ENCODE data around the gene NOPCHAP1.

The NOPCHAP1 gene

GRCh38 chr12:104971306-104971705 lies 14.8 kb upstream of the NOPCHAP1 start (continued):
- TF ChIP-seq ZNF70 (CRISPR knock-in tag; IDR thresholded peaks at IDR 0.05) (no peak), RARB (CRISPR knock-in tag; IDR thresholded peaks at IDR 0.05) (no peak), TCF4 (CRISPR knock-in tag; IDR thresholded peaks at IDR 0.05; ENCODE audit: borderline replicate concordance) (no peak), BACH2 (CRISPR knock-in tag; IDR thresholded peaks at IDR 0.05; ENCODE audit: borderline replicate concordance) (no peak)

GRCh38 chr12:104973250-104973649 lies 12.9 kb upstream of the NOPCHAP1 start:
- TF ChIP-seq OSR1 (CRISPR knock-in tag; IDR thresholded peaks at IDR 0.05): no peak
- no peak for TF ChIP-seq TSHZ2 (CRISPR knock-in tag; IDR thresholded peaks at IDR 0.05)
- TF ChIP-seq ZFP30 (CRISPR knock-in tag; IDR thresholded peaks at IDR 0.05): no peak
- TF ChIP-seq RARB (CRISPR knock-in tag; IDR thresholded peaks at IDR 0.05): no peak
- TF ChIP-seq ZFP3 (CRISPR knock-in tag; IDR thresholded peaks at IDR 0.05): no peak
- TF ChIP-seq SNAI2 (CRISPR knock-in tag; IDR thresholded peaks at IDR 0.05): no peak
- no peak for TF ChIP-seq TCF4 (CRISPR knock-in tag; IDR thresholded peaks at IDR 0.05; ENCODE audit: borderline replicate concordance)
- TF ChIP-seq TOX (CRISPR knock-in tag; IDR thresholded peaks at IDR 0.05; ENCODE audit: borderline replicate concordance): no peak
- no peak for TF ChIP-seq ZNF70 (CRISPR knock-in tag; IDR thresholded peaks at IDR 0.05)
- no peak for TF ChIP-seq ESRRG (CRISPR knock-in tag; IDR thresholded peaks at IDR 0.05)
- no peak for TF ChIP-seq ISL1 (CRISPR knock-in tag; IDR thresholded peaks at IDR 0.05)
- TF ChIP-seq ZNF565 (CRISPR knock-in tag; conservative IDR thresholded peaks at IDR 0.05; ENCODE audit: low read depth): no peak
- no peak for TF ChIP-seq PPARA (CRISPR knock-in tag; IDR thresholded peaks at IDR 0.05; ENCODE audit: borderline replicate concordance)
- TF ChIP-seq ZNF8 (CRISPR knock-in tag; IDR thresholded peaks at IDR 0.05): no peak
- TF ChIP-seq CSRNP3 (CRISPR knock-in tag; IDR thresholded peaks at IDR 0.05): no peak
- ATAC-seq: no peak

GRCh38 chr12:104974626-104975290 lies 11.4 kb upstream of the NOPCHAP1 start:
- no peak for ATAC-seq
- no peak for TF ChIP-seq CSDC2 (CRISPR knock-in tag; IDR thresholded peaks at IDR 0.05)
- no peak for TF ChIP-seq PPARA (CRISPR knock-in tag; IDR thresholded peaks at IDR 0.05; ENCODE audit: borderline replicate concordance)
- TF ChIP-seq BACH2 (CRISPR knock-in tag; IDR thresholded peaks at IDR 0.05; ENCODE audit: borderline replicate concordance): no peak
- no peak for TF ChIP-seq PATZ1 (CRISPR knock-in tag; IDR thresholded peaks at IDR 0.05; ENCODE audit: borderline replicate concordance)
- no peak for TF ChIP-seq TOX (CRISPR knock-in tag; IDR thresholded peaks at IDR 0.05; ENCODE audit: borderline replicate concordance)
- no peak for TF ChIP-seq ZNF70 (CRISPR knock-in tag; IDR thresholded peaks at IDR 0.05)
- no peak for TF ChIP-seq RARB (CRISPR knock-in tag; IDR thresholded peaks at IDR 0.05)
- no peak for TF ChIP-seq TSHZ2 (CRISPR knock-in tag; IDR thresholded peaks at IDR 0.05)
- no peak for TF ChIP-seq OSR1 (CRISPR knock-in tag; IDR thresholded peaks at IDR 0.05)
- no peak for TF ChIP-seq SNAI2 (CRISPR knock-in tag; IDR thresholded peaks at IDR 0.05)
- TF ChIP-seq ISL1 (CRISPR knock-in tag; IDR thresholded peaks at IDR 0.05): no peak
- no peak for TF ChIP-seq ZNF8 (CRISPR knock-in tag; IDR thresholded peaks at IDR 0.05)
- no peak for TF ChIP-seq ESRRG (CRISPR knock-in tag; IDR thresholded peaks at IDR 0.05)
- TF ChIP-seq ZC3H10 (CRISPR knock-in tag; IDR thresholded peaks at IDR 0.05): no peak
